Endothelial cell of umbilical vein (primary cell): ENCODE measurements around the gene RPL31. TPM values are rescaled to one million over a fixed set of nuclear protein-coding genes. Genes with fewer than 3 reads are reported as not detected.

Experiments
- BruUV-seq: library from RNA; stranded (reverse); fragments of 400-500 nt; replicated peaks from 2 replicates; lab custom pipeline; 2021; lab: Mats Ljungman, UMichigan
- CTCF ChIA-PET: fragments of 300-600, 350-600 bp; sonication (Branson Sonifier 250); formaldehyde crosslinking; loops from one replicate; lab custom pipeline; 2021; ENCODE audit warnings: antibody characterized with exemption, inconsistent platforms; lab: Charles Lee
- POLR2A ChIA-PET: fragments of 300-600, 350-600 bp; sonication (Branson Sonifier 250); formaldehyde crosslinking; loops from one replicate; lab custom pipeline; 2021; ENCODE audit warnings: antibody characterized with exemption, inconsistent platforms; lab: Charles Lee
- DNase-seq: peaks from one replicate; pipeline ENCODE4 v3.0.0-alpha.2; 2011; ENCODE audit warnings: low read depth, low spot score
- FAIRE-seq: peaks from 2 replicates; lab custom pipeline; 2011; peaks lifted over from hg19 to GRCh38; lab: Jason Lieb, UNC
- H2AFZ ChIP-seq: 2 replicates; pipeline ENCODE4 v1.6.0; 2012; ENCODE audit warnings: low read depth, low read length, control low read depth, inconsistent platforms
- H3K27ac ChIP-seq: 2 replicates; pipeline ENCODE4 v1.5.1; 2011; ENCODE audit warnings: low read depth, mild to moderate bottlenecking, control low read depth, low read length, moderate library complexity; ENCODE audit not compliant: insufficient read depth
- H3K27me3 ChIP-seq, 2 experiments: 2 replicates each; pipeline versions ENCODE4 v1.6.0 to v1.6.1; 2011; ENCODE audit warnings: low read length in 2 of 2, mixed read lengths in 1 of 2; ENCODE audit not compliant: control insufficient read depth in 2 of 2, insufficient read depth in 2 of 2
- H3K36me3 ChIP-seq, 2 experiments: 2 replicates in 1 of 2; 3 replicates in 1 of 2; pipeline ENCODE4 v1.5.1; 2011; ENCODE audit warnings: low read length in 2 of 2, mild to moderate bottlenecking in 1 of 2, moderate library complexity in 1 of 2; ENCODE audit not compliant: control insufficient read depth in 2 of 2, insufficient read depth in 2 of 2; ENCODE audit errors: extremely low read depth in 1 of 2
- H3K4me1 ChIP-seq: 3 replicates; pipeline ENCODE4 v1.5.1; 2011; ENCODE audit warnings: mild to moderate bottlenecking, low read length; ENCODE audit not compliant: control insufficient read depth, insufficient read depth; ENCODE audit errors: extremely low read depth
- H3K4me2 ChIP-seq: 2 replicates; pipeline ENCODE4 v1.6.1; 2011; ENCODE audit warnings: low read length, control low read depth, mixed read lengths; ENCODE audit not compliant: insufficient read depth
- H3K4me3 ChIP-seq, 3 experiments: fragments of 200-600 bp in 1 of 3; sonication (generic), shearing (Covaris generic) in 1 of 3; replicated peaks in 1 of 3; 2 replicates each; pipeline ENCODE4 v1.5.1; 2011 to 2016; ENCODE audit warnings: control low read depth in 3 of 3, low read length in 3 of 3, mild to moderate bottlenecking in 2 of 3, inconsistent platforms in 1 of 3, low read depth in 1 of 3, moderate library complexity in 1 of 3; ENCODE audit not compliant: insufficient read depth in 1 of 3
- H3K79me2 ChIP-seq: 2 replicates; pipeline ENCODE4 v1.6.0; 2012; ENCODE audit warnings: low read length, inconsistent platforms; ENCODE audit not compliant: control insufficient read depth, insufficient read depth
- H3K9ac ChIP-seq: replicated peaks from 2 replicates; pipeline ENCODE3; 2011; ENCODE audit warnings: low read length, control low read depth; ENCODE audit not compliant: insufficient read depth; ENCODE audit errors: extremely low read depth
- H3K9me1 ChIP-seq: replicated peaks from 3 replicates; pipeline ENCODE4 v1.6.0; 2011; ENCODE audit warnings: mild to moderate bottlenecking, low read length; ENCODE audit not compliant: control insufficient read depth, insufficient read depth; ENCODE audit errors: extremely low read depth
- H3K9me3 ChIP-seq: replicated peaks from 2 replicates; pipeline ENCODE4 v1.5.1; 2012; ENCODE audit warnings: low read length, inconsistent platforms; ENCODE audit not compliant: control insufficient read depth, insufficient read depth
- H4K20me1 ChIP-seq: replicated peaks from 2 replicates; pipeline ENCODE3; 2011; ENCODE audit warnings: mild to moderate bottlenecking, low read length; ENCODE audit not compliant: control insufficient read depth, insufficient read depth; ENCODE audit errors: extremely low read depth
- EZH2 ChIP-seq: IDR thresholded peaks from 2 replicates; pipeline ENCODE4 v1.6.1; 2012; ENCODE audit warnings: borderline replicate concordance, low read depth, mild to moderate bottlenecking, moderate library complexity, low read length, inconsistent platforms; ENCODE audit not compliant: severe bottlenecking
- FOS ChIP-seq: IDR thresholded peaks from 2 replicates; pipeline ENCODE4 v1.6.1; 2011; ENCODE audit warnings: mild to moderate bottlenecking, low read length, moderate library complexity, borderline replicate concordance; ENCODE audit not compliant: insufficient read depth
- GATA2 ChIP-seq: IDR thresholded peaks from 2 replicates; pipeline ENCODE4 v1.7.0; 2011; ENCODE audit warnings: low read depth, mild to moderate bottlenecking, moderate library complexity, mixed read lengths, low read length; ENCODE audit not compliant: insufficient read length, insufficient read depth
- JUN ChIP-seq: IDR thresholded peaks from 2 replicates; pipeline ENCODE4 v1.6.1; 2011; ENCODE audit warnings: borderline replicate concordance, low read depth; ENCODE audit not compliant: insufficient read length, insufficient read depth
- MYC ChIP-seq: IDR thresholded peaks from one replicate; pipeline ENCODE4 v1.6.1; 2011; ENCODE audit warnings: mild to moderate bottlenecking, low read depth, low read length
- POLR2A ChIP-seq: IDR thresholded peaks from 2 replicates; pipeline ENCODE4 v1.6.1; 2012; ENCODE audit warnings: low read depth, mild to moderate bottlenecking, control low read depth, low read length
- POLR2AphosphoS5 ChIP-seq: IDR thresholded peaks from 2 replicates; pipeline ENCODE4 v1.6.1; 2012; ENCODE audit warnings: low read depth, mild to moderate bottlenecking, control low read depth, low read length, moderate library complexity; ENCODE audit not compliant: insufficient read depth
- dilution Hi-C: fragments of 300-500 bp; cut with MboI; formaldehyde crosslinking; loops from one replicate; pipeline ENCODE4 v1.15.0; 2019; ENCODE audit warnings: low sequenced_read_pairs; ENCODE audit not compliant: extremely low pct_ligation_motif_present
- intact Hi-C: fragments of 100-400 bp; cut with micrococcal nuclease; formaldehyde crosslinking; loops from one replicate; pipeline ENCODE4 v1.10.0; 2022
- polyA plus RNA-seq, 4 experiments: library from polyadenylated mRNA; depleted of rRNA in 3 of 4; stranded (reverse) in 3 of 4; unstranded in 1 of 4; fragments of >200 nt; gene quantifications; 2 replicates each; pipeline versions ENCODE4 v1.2.1 to v1.2.3, GENCODE V29; 2011 to 2012; ENCODE audit warnings: missing spikeins in 1 of 4
- total RNA-seq: library from RNA; stranded (reverse); gene quantifications from 2 replicates; pipeline ENCODE4 v1.2.3, GENCODE V29; 2021
- TF ChIP-seq, protein P1 (sequence below), 2 donors: IDR thresholded peaks; 1 replicate in 1 of 2; 2 replicates in 1 of 2; pipeline ENCODE4 v1.5.1; 2011; ENCODE audit warnings: low read length in 2 of 2, mild to moderate bottlenecking in 2 of 2, moderate library complexity in 2 of 2, control low read depth in 1 of 2, inconsistent platforms in 1 of 2, low read depth in 1 of 2; ENCODE audit not compliant: insufficient read depth in 1 of 2; ENCODE audit errors: extremely low read depth in 1 of 2
- TF ChIP-seq, protein P2 (sequence below): IDR thresholded peaks from 2 replicates; pipeline ENCODE4 v1.6.1; 2011; ENCODE audit not compliant: insufficient read depth, insufficient read length

Gene RPL31
- total and polyA plus RNA-seq, 2 donors (not counting 3 experiments of a cell fraction or from before 2014, with no cell fraction given), result 1,137 to 1,355 TPM

DNA sequence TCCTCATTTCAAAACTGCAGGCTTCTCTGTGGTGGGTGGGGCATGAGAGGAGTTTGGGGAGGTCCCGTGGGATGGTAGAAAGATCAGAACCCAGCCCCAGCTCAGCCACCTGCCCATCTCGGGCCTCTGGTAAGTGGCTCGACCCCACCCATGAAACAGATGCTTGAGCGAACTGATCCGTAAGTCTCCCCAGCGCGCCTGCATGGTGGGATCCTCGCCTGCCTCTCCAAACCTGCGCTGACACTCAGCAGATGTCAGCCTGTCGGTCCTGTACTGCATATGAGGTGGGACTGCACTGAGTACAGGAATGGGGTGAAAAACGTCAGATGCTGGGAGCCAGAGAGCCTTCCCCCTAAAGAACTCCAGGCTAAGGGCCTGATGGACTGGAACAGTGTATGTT lies 15.9 kb upstream of the RPL31 start:
- no peaks in the 10 kb centered on the region for H3K27me3 ChIP-seq
- H3K4me3 ChIP-seq, result no peak overlapping the region
- DNase-seq, result no peak
- ChIA-PET CTCF (interaction anchor here (1.0 to 4.3 kb wide), 6 partner anchors 9 to 392 kb away, joined by 4 to 104 read pairs (median 9); no protein-coding TSS in a partner anchor), POLR2A (no interaction called here)
- no peak overlapping the region for H3K27ac ChIP-seq
- TF ChIP-seq, protein P1, sequence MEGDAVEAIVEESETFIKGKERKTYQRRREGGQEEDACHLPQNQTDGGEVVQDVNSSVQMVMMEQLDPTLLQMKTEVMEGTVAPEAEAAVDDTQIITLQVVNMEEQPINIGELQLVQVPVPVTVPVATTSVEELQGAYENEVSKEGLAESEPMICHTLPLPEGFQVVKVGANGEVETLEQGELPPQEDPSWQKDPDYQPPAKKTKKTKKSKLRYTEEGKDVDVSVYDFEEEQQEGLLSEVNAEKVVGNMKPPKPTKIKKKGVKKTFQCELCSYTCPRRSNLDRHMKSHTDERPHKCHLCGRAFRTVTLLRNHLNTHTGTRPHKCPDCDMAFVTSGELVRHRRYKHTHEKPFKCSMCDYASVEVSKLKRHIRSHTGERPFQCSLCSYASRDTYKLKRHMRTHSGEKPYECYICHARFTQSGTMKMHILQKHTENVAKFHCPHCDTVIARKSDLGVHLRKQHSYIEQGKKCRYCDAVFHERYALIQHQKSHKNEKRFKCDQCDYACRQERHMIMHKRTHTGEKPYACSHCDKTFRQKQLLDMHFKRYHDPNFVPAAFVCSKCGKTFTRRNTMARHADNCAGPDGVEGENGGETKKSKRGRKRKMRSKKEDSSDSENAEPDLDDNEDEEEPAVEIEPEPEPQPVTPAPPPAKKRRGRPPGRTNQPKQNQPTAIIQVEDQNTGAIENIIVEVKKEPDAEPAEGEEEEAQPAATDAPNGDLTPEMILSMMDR (IDR thresholded peaks at IDR 0.05; ENCODE audit: extremely low read depth in 1 of 2, insufficient read depth in 1 of 2, low read depth in 1 of 2, low read length in 2 of 2), result no peak
- TF ChIP-seq GATA2 (no peak), EZH2 (no peak), MYC (no peak), POLR2A (no peak), POLR2AphosphoS5 (no peak), JUN (no peak), FOS (no peak)
- TF ChIP-seq, protein P2, sequence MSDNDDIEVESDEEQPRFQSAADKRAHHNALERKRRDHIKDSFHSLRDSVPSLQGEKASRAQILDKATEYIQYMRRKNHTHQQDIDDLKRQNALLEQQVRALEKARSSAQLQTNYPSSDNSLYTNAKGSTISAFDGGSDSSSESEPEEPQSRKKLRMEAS, result no peak
- peaks cover 7% of the 10 kb centered on the region for H3K4me1 ChIP-seq
- H3K9ac ChIP-seq, result no peak overlapping the region
- FAIRE-seq, result no peak
- no peaks in the 10 kb centered on the region for H3K9me3 ChIP-seq
- intact Hi-C loops, result loop anchor here (10.0 kb wide), 1 partner anchor 561 kb away; no protein-coding TSS in a partner anchor
- BruUV-seq, result no TSS peak
- H4K20me1 ChIP-seq, result no peaks in the 10 kb centered on the region
- no peak overlapping the region for H2AFZ ChIP-seq
- H3K36me3 ChIP-seq, result peaks cover 3 to 29% of the 10 kb centered on the region in 2 experiments
- dilution Hi-C loops, result no loop called here
- no peak overlapping the region for H3K4me2 ChIP-seq
- H3K9me1 ChIP-seq, result no peaks in the 10 kb centered on the region
- H3K79me2 ChIP-seq, result no peaks in the 10 kb centered on the region
